IMR-90 (cell line): ENCODE data around the gene TMEM179.

Experiments used
- BHLHE40 ChIP-seq: fragments of 150-350 bp; IDR thresholded peaks from 2 replicates; pipeline ENCODE4 v1.6.1; 2016; ENCODE audit warnings: mild to moderate bottlenecking, low read depth, low read length
- CEBPB ChIP-seq: IDR thresholded peaks from 2 replicates; pipeline ENCODE4 v1.6.1; 2012; ENCODE audit warnings: low read depth, low read length, improper control_type of control experiment
- CHD1 ChIP-seq: IDR thresholded peaks from 2 replicates; pipeline ENCODE4 v1.6.1; 2012; ENCODE audit warnings: low read depth, low read length, improper control_type of control experiment
- CTCF ChIP-seq: conservative IDR thresholded peaks from 2 replicates; pipeline ENCODE4 v1.5.1; 2012; ENCODE audit warnings: mild to moderate bottlenecking, low read depth, low read length, improper control_type of control experiment
- MAFK ChIP-seq: IDR thresholded peaks from 2 replicates; pipeline ENCODE4 v1.6.1; 2012; ENCODE audit warnings: low read depth, low read length, improper control_type of control experiment
- MXI1 ChIP-seq: IDR thresholded peaks from 2 replicates; pipeline ENCODE4 v1.6.1; 2012; ENCODE audit warnings: low read depth, mild to moderate bottlenecking, low read length, moderate library complexity, borderline replicate concordance
- POLR2A ChIP-seq: IDR thresholded peaks from 2 replicates; pipeline ENCODE4 v1.6.1; 2012; ENCODE audit warnings: mild to moderate bottlenecking, low read depth, low read length
- RAD21 ChIP-seq: IDR thresholded peaks from 2 replicates; pipeline ENCODE4 v1.6.1; 2012; ENCODE audit warnings: low read length, improper control_type of control experiment
- RCOR1 ChIP-seq: IDR thresholded peaks from 2 replicates; pipeline ENCODE4 v1.6.1; 2012; ENCODE audit warnings: mild to moderate bottlenecking, low read length, improper control_type of control experiment; ENCODE audit not compliant: insufficient replicate concordance
- RFX5 ChIP-seq: IDR thresholded peaks from 2 replicates; pipeline ENCODE4 v1.8.0; 2012; ENCODE audit warnings: low read depth, mild to moderate bottlenecking, low read length, moderate library complexity
- SMC3 ChIP-seq: fragments of 150-350 bp; IDR thresholded peaks from 2 replicates; pipeline ENCODE4 v1.6.1; 2016; ENCODE audit warnings: low read depth, mild to moderate bottlenecking, antibody characterized with exemption, low read length, moderate library complexity

- TF ChIP-seq CTCF (no peak), BHLHE40 (no peak), POLR2A (no peak), RAD21 (no peak), RFX5 (no peak), CHD1 (no peak), CEBPB (no peak), SMC3 (no peak), MAFK (no peak), MXI1 (no peak), RCOR1 (no peak)
Observed at GRCh38 chr14:104561632-104562495, 42.7 kb downstream of the TMEM179 start.
